K562 (cell line): ENCODE results near the gene DRAXIN. TPM values are rescaled to one million over a fixed set of nuclear protein-coding genes. Genes with fewer than 3 reads are reported as not detected.

ENCODE experiments used
- CAMTA2 ChIP-seq: fragments of 250-450 bp; sonication (Bioruptor Pico); conservative IDR thresholded peaks from 2 replicates; pipeline ENCODE4 v1.5.1; 2022
- CBX3 ChIP-seq, 2 experiments: IDR thresholded peaks; 1 replicate in 1 of 2; 2 replicates in 1 of 2; pipeline ENCODE4 v1.6.1; 2012; ENCODE audit warnings: inconsistent platforms in 2 of 2, low read length in 2 of 2, borderline replicate concordance in 1 of 2, control low read depth in 1 of 2
- CHD2 ChIP-seq: IDR thresholded peaks from 2 replicates; pipeline ENCODE4 v1.6.1; 2011; ENCODE audit warnings: low read depth, low read length
- GTF2E2 ChIP-seq: fragments of 200-800 bp; sonication (Bioruptor generic); IDR thresholded peaks from 2 replicates; pipeline ENCODE4 v1.6.1; 2016; ENCODE audit warnings: missing genetic modification characterization, missing compliant biosample characterization
- MECOM ChIP-seq: fragments of 250-450 bp; sonication (Bioruptor Pico); IDR thresholded peaks from 2 replicates; pipeline ENCODE4 v1.8.0; 2022; ENCODE audit warnings: inconsistent platforms
- SRF ChIP-seq, 2 experiments: fragments of 250-450, 450-650 bp in 1 of 2; sonication (Bioruptor Pico) in 1 of 2; sonication (generic) in 1 of 2; formaldehyde crosslinking; IDR thresholded peaks; 2 replicates each; pipeline versions ENCODE4 v1.5.0 to v1.5.1; 2020 to 2022; ENCODE audit warnings: mild to moderate bottlenecking in 1 of 2, missing genetic modification reagents in 1 of 2
- TAF15 ChIP-seq: fragments of 200-400 bp; formaldehyde crosslinking; IDR thresholded peaks from 2 replicates; pipeline ENCODE4 v1.6.1; 2017; ENCODE audit warnings: mild to moderate bottlenecking, low read depth, low read length, moderate library complexity
- polyA plus RNA-seq, 8 experiments: library from polyadenylated mRNA; depleted of rRNA in 4 of 8; stranded (reverse) in 5 of 8; unstranded in 3 of 8; fragments of >200 nt; fragmentation: Nextera tagmentation in 2 of 8; fragmentation: Illumina TruSeq in 1 of 8; extraction: Ambion mirVana in 2 of 8; extraction: Trizol in 1 of 8; gene quantifications; 2 replicates each; pipeline versions ENCODE4 v1.2.1 to v1.2.3, GENCODE V29; 2011 to 2014; ENCODE audit warnings: inconsistent platforms in 1 of 8, missing spikeins in 1 of 8
- total RNA-seq, 7 experiments: library from RNA; depleted of rRNA in 6 of 7; stranded (reverse); fragments of >200 nt in 6 of 7; fragmentation: Illumina TruSeq in 2 of 7; extraction: Trizol in 2 of 7; gene quantifications; 2 replicates each; pipeline versions ENCODE4 v1.2.1 to v1.2.3, GENCODE V29; 2011 to 2021; ENCODE audit warnings: low replicate concordance in 1 of 7
- TF ChIP-seq, protein P1 (sequence below): fragments of 250-450 bp; sonication (Bioruptor Pico); IDR thresholded peaks from 2 replicates; pipeline ENCODE4 v1.4.0; 2020; ENCODE audit warnings: mild to moderate bottlenecking, moderate library complexity, borderline replicate concordance
- TF ChIP-seq, protein P2 (sequence below): fragments of 150-350 bp; IDR thresholded peaks from 2 replicates; pipeline ENCODE4 v1.6.1; 2014; ENCODE audit warnings: low read depth, mild to moderate bottlenecking, low read length, borderline replicate concordance
- TF ChIP-seq, protein P3 (sequence below): fragments of 450-650 bp; formaldehyde crosslinking; IDR thresholded peaks from 2 replicates; pipeline ENCODE4 v1.4.0; 2022; ENCODE audit warnings: missing genetic modification characterization
- TF ChIP-seq, protein P4 (sequence below): sonication (generic); formaldehyde crosslinking; IDR thresholded peaks from 2 replicates; pipeline ENCODE4 v1.8.0; 2022; ENCODE audit warnings: missing genetic modification reagents, mild to moderate bottlenecking, moderate library complexity, borderline replicate concordance
- TF ChIP-seq, protein P5 (sequence below): sonication (generic); formaldehyde crosslinking; IDR thresholded peaks from 2 replicates; pipeline ENCODE4 v1.8.0; 2022; ENCODE audit warnings: missing genetic modification reagents, mild to moderate bottlenecking, borderline replicate concordance

The DRAXIN gene
- total and polyA plus RNA-seq, 9 of the 15 experiments (the other 6 are each of a cell fraction or from before 2014, with no cell fraction given): 0.01 to 0.04 (median 0.01) TPM; not detected in 6

DNA sequence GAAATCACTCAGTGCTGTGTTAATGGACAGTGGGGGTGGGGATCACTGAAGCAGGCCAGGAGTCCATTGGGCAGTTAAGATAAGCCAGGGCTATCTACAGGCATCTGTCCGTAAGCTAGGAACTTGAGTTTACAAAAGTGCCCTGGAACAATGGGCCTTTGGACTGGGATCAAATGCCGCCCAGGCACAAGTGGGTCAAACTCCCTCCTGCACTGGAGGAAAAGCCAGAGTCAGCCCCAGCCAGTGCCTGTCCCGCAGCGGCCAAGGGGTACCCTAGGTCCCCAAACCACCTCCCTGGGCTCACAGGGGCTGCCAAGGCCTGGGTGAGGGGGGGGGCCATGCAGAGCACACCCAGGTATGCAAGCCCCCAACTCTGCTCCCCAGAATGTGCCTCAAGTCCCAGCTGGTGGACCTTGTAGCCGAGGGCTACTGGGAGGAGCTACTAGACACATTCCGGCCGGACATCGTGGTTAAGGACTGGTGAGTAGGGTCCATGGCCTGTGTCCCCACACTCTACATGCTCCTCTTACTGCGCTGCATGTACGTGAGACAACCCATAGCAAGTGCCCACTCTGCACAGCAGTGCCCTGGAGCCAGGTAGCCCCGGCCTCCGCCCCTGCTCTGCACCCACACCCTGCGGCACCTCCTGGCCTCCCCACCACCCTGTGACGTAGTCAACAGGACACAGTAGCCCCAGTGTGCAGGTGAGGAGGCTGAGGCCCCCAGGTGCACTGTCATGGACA is 19.8 kb upstream of the DRAXIN start (continued):
- TF ChIP-seq, protein P1, sequence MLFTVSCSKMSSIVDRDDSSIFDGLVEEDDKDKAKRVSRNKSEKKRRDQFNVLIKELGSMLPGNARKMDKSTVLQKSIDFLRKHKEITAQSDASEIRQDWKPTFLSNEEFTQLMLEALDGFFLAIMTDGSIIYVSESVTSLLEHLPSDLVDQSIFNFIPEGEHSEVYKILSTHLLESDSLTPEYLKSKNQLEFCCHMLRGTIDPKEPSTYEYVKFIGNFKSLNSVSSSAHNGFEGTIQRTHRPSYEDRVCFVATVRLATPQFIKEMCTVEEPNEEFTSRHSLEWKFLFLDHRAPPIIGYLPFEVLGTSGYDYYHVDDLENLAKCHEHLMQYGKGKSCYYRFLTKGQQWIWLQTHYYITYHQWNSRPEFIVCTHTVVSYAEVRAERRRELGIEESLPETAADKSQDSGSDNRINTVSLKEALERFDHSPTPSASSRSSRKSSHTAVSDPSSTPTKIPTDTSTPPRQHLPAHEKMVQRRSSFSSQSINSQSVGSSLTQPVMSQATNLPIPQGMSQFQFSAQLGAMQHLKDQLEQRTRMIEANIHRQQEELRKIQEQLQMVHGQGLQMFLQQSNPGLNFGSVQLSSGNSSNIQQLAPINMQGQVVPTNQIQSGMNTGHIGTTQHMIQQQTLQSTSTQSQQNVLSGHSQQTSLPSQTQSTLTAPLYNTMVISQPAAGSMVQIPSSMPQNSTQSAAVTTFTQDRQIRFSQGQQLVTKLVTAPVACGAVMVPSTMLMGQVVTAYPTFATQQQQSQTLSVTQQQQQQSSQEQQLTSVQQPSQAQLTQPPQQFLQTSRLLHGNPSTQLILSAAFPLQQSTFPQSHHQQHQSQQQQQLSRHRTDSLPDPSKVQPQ: no peak
- TF ChIP-seq, protein P2, sequence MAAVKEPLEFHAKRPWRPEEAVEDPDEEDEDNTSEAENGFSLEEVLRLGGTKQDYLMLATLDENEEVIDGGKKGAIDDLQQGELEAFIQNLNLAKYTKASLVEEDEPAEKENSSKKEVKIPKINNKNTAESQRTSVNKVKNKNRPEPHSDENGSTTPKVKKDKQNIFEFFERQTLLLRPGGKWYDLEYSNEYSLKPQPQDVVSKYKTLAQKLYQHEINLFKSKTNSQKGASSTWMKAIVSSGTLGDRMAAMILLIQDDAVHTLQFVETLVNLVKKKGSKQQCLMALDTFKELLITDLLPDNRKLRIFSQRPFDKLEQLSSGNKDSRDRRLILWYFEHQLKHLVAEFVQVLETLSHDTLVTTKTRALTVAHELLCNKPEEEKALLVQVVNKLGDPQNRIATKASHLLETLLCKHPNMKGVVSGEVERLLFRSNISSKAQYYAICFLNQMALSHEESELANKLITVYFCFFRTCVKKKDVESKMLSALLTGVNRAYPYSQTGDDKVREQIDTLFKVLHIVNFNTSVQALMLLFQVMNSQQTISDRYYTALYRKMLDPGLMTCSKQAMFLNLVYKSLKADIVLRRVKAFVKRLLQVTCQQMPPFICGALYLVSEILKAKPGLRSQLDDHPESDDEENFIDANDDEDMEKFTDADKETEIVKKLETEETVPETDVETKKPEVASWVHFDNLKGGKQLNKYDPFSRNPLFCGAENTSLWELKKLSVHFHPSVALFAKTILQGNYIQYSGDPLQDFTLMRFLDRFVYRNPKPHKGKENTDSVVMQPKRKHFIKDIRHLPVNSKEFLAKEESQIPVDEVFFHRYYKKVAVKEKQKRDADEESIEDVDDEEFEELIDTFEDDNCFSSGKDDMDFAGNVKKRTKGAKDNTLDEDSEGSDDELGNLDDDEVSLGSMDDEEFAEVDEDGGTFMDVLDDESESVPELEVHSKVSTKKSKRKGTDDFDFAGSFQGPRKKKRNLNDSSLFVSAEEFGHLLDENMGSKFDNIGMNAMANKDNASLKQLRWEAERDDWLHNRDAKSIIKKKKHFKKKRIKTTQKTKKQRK: no peak
- TF ChIP-seq GTF2E2 (tag) (no peak), TAF15 (no peak), MECOM (CRISPR knock-in tag) (no peak), CAMTA2 (CRISPR knock-in tag) (no peak), SRF (CRISPR knock-in tag; IDR thresholded peaks at IDR 0.05) (0 out of 4 replicates have a peak, but pooled peaks of 1 of the 2 experiments have one; percentile 57), CHD2 (0 out of 2 replicates have a peak, but pooled peaks have one; percentile 36), CBX3 (IDR thresholded peaks at IDR 0.05; ENCODE audit: borderline replicate concordance in 1 of 2, low read length in 2 of 2) (0 out of 3 replicates have a peak, but pooled peaks of 1 of the 2 experiments have one; percentile 51)
- TF ChIP-seq, protein P3, sequence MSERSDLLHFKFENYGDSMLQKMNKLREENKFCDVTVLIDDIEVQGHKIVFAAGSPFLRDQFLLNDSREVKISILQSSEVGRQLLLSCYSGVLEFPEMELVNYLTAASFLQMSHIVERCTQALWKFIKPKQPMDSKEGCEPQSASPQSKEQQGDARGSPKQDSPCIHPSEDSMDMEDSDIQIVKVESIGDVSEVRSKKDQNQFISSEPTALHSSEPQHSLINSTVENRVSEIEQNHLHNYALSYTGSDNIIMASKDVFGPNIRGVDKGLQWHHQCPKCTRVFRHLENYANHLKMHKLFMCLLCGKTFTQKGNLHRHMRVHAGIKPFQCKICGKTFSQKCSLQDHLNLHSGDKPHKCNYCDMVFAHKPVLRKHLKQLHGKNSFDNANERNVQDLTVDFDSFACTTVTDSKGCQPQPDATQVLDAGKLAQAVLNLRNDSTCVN (CRISPR knock-in tag): no peak
- TF ChIP-seq, protein P4, sequence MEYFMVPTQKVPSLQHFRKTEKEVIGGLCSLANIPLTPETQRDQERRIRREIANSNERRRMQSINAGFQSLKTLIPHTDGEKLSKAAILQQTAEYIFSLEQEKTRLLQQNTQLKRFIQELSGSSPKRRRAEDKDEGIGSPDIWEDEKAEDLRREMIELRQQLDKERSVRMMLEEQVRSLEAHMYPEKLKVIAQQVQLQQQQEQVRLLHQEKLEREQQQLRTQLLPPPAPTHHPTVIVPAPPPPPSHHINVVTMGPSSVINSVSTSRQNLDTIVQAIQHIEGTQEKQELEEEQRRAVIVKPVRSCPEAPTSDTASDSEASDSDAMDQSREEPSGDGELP (CRISPR knock-in tag): peak; percentile 40; the same call in 1 of the 2 replicates
- TF ChIP-seq, protein P5, sequence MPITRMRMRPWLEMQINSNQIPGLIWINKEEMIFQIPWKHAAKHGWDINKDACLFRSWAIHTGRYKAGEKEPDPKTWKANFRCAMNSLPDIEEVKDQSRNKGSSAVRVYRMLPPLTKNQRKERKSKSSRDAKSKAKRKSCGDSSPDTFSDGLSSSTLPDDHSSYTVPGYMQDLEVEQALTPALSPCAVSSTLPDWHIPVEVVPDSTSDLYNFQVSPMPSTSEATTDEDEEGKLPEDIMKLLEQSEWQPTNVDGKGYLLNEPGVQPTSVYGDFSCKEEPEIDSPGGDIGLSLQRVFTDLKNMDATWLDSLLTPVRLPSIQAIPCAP: no peak
